Esophagus (tissue), 2 donors: ENCODE measurements around the gene USP49. TPM values are rescaled to one million over a fixed set of nuclear protein-coding genes. Genes with fewer than 3 reads are reported as not detected.
"Not testable (repeated sequence)": the region's sequence is repeated elsewhere in the genome, so short reads cannot be mapped to it uniquely, and the experiment has no call there.

Experiments
- H3K27ac ChIP-seq, 2 donors: one replicate each; pipeline ENCODE4 v1.5.1; 2013; ENCODE audit warnings: low read depth in 2 of 2, mild to moderate bottlenecking in 2 of 2, inconsistent platforms in 1 of 2, low read length in 1 of 2, moderate library complexity in 1 of 2
- H3K27me3 ChIP-seq, 2 donors: one replicate each; pipeline ENCODE4 v1.6.1; 2013; ENCODE audit warnings: low read length in 2 of 2, control low read depth in 1 of 2, mild to moderate bottlenecking in 1 of 2; ENCODE audit not compliant: insufficient read depth in 2 of 2, control insufficient read depth in 1 of 2
- H3K36me3 ChIP-seq, 2 donors: one replicate each; pipeline ENCODE4 v1.6.1; 2013; ENCODE audit warnings: low read length in 1 of 2; ENCODE audit not compliant: control insufficient read depth in 2 of 2, insufficient read depth in 2 of 2
- H3K4me1 ChIP-seq, 2 donors: one replicate each; pipeline ENCODE4 v1.6.1; 2013; ENCODE audit warnings: low read length in 1 of 2; ENCODE audit not compliant: control insufficient read depth in 2 of 2, insufficient read depth in 2 of 2
- H3K4me3 ChIP-seq, 2 donors: one replicate each; pipeline ENCODE4 v1.5.1; 2013; ENCODE audit warnings: low read length in 2 of 2, mild to moderate bottlenecking in 2 of 2, low read depth in 1 of 2, moderate library complexity in 1 of 2
- H3K9me3 ChIP-seq, 2 donors: one replicate each; pipeline ENCODE4 v1.6.1; 2013; ENCODE audit warnings: mild to moderate bottlenecking in 2 of 2, low read depth in 1 of 2, low read length in 1 of 2, moderate library complexity in 1 of 2; ENCODE audit not compliant: control insufficient read depth in 2 of 2, insufficient read depth in 1 of 2
- WGBS, 2 donors: extraction: QIAGEN DNeasy Blood & Tissue Kit; methylation state at CpG; one replicate each; pipeline ENCODE4 v1.1.7; 2013; 5-methylcytosine and 5-hydroxymethylcytosine counted together
- polyA plus RNA-seq, 2 donors: library from polyadenylated mRNA; stranded (reverse); fragments of 200-250 nt; gene quantifications; one replicate each; pipeline ENCODE4 v1.2.3, GENCODE V29; 2013
- donor health status: healthy with polysubstance abuse.
- donor health status: Bipolar disorder and iron deficiency.

Gene USP49
- polyA plus RNA-seq, 2 donors = 0.69 to 1.0 TPM

DNA sequence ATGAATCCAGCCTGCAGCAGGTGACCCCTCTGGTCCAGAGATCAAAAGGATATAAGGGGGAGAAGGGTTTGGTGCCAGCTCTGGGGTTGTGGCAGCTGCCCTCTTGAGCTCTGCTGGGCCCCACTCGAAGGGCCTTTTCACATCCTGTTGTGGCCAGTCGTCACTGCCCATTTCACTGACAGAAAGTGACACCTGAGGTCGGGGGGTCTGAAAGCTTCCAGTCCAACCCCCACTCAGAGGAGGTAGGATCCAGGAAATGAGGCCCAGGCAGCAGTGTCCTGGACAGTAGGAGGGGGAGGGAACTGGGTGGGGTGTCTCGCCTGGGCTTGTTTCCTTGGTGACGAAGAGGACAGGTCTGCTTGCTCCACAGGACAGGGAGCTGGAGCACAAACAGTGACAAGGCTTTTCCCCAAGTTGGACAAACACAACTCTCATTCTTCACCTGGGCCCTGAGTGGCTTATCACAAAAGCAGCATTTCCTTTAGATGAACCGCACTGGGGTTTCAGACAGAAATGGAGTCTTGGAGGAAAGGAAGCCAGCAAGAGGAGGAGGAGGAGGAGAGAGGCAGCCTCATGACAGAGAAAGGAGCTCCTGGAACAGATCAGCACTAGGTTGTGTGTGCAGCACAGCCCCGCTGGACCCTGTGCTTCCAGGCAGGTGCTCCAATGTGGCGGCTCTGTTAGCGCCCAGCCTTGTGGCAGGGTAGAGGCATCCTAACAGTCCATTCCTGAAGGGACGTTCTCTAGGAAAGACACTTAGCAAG, 126.4 kb downstream of the USP49 start:
- H3K27me3 ChIP-seq = no peaks in the 10 kb centered on the region
- no peak overlapping the region for H3K27ac ChIP-seq

GRCh38 chr6:41767112-41767833, 127.9 kb downstream of the USP49 start:
- 40 to 42% methylated on average over 12 of the region's 12 CpGs for WGBS, 2 donors
- H3K36me3 ChIP-seq = peaks cover 0 to 16% of the 10 kb centered on the region in 2 donors
- no peaks in the 10 kb centered on the region for H3K27me3 ChIP-seq
- peaks cover 0 to 4% of the 10 kb centered on the region in 2 donors for H3K4me1 ChIP-seq
- H3K4me3 ChIP-seq = no peak overlapping the region
- peak overlapping the region in 1 of 2 donors; percentile 47 for H3K27ac ChIP-seq
- no peaks in the 10 kb centered on the region for H3K9me3 ChIP-seq

More for the DNA sequence above, 126.4 kb downstream of the USP49 start:
- WGBS, 2 donors = 63 to 73% methylated on average over 10 of the region's 10 CpGs
- Histone ChIP-seq H3K4me1 (peaks cover 0 to 4% of the 10 kb centered on the region in 2 donors), H3K4me3 (no peak overlapping the region), H3K36me3 (peaks cover 0 to 22% of the 10 kb centered on the region in 2 donors), H3K9me3 (no peaks in the 10 kb centered on the region)

- not testable (repeated sequence) for H3K27ac ChIP-seq, H3K27me3 ChIP-seq, H3K4me1 ChIP-seq, H3K4me3 ChIP-seq, H3K9me3 ChIP-seq, H3K36me3 ChIP-seq
- WGBS, 2 donors = 91% methylated on average over 4 of the region's 4 CpGs
These were observed 129.0 kb downstream of the USP49 start for GRCh38 chr6:41766043-41766664.

- WGBS, 2 donors = 25 to 36% methylated on average over 2 of the region's 2 CpGs
- H3K27me3 ChIP-seq = no peaks in the 10 kb centered on the region
- no peaks in the 10 kb centered on the region for H3K36me3 ChIP-seq
- H3K27ac ChIP-seq = no peak overlapping the region
- no peak overlapping the region for H3K4me3 ChIP-seq
- H3K9me3 ChIP-seq = no peaks in the 10 kb centered on the region
- H3K4me1 ChIP-seq = peaks cover 0 to 4% of the 10 kb centered on the region in 2 donors
These were observed 131.7 kb downstream of the USP49 start for GRCh38 chr6:41763470-41763869.

DNA sequence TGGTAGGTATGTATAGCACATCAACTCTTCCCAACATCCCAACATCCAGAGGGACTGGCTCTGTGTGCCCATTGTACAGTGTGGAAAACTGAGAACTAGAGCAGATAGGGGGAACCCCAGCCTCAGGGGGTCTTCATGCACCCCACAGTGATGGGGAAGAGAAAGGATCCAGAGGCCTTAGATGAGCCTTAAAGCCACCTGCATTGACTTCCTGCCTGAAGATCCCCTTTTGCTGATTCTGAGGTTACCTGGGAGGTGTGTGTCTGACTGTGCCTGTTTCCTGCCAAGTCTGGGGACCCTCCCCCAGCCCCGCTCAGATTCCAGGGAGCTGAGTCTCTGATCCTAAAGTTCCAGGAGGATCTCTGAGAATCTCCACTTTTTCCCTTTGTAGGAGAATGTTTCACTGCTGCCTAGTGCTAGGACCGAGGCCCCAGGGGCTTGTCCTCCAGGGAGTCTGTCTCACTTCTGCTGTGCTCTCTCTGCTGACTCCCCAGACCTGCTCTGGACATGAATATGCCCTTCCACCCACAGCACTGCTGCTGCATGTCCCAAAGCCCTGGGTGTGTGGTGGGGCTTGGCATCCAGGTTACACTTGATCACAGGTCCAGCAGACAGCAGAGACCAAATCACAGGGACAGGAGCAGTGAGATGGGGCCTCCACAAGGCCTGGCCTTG, 135.1 kb downstream of the USP49 start:
- no peak overlapping the region for H3K4me3 ChIP-seq
- 70 to 85% methylated on average over 2 of the region's 2 CpGs for WGBS, 2 donors
- H3K36me3 ChIP-seq = no peaks in the 10 kb centered on the region
- H3K27ac ChIP-seq = no peak overlapping the region
- no peaks in the 10 kb centered on the region for H3K27me3 ChIP-seq
- H3K9me3 ChIP-seq = no peaks in the 10 kb centered on the region
- H3K4me1 ChIP-seq = no peaks in the 10 kb centered on the region

GRCh38 chr6:41759106-41759904, 135.9 kb downstream of the USP49 start:
- H3K9me3 ChIP-seq = no peaks in the 10 kb centered on the region
- WGBS, 2 donors = 85 to 90% methylated on average over 13 of the region's 13 CpGs
- H3K27me3 ChIP-seq = no peaks in the 10 kb centered on the region
- H3K4me3 ChIP-seq = no peak overlapping the region
- no peaks in the 10 kb centered on the region for H3K4me1 ChIP-seq
- no peaks in the 10 kb centered on the region for H3K36me3 ChIP-seq
- no peak overlapping the region for H3K27ac ChIP-seq

GRCh38 chr6:41758641-41759035, 136.5 kb downstream of the USP49 start:
- WGBS, 2 donors = 87 to 90% methylated on average over 6 of the region's 6 CpGs
- no peak overlapping the region for H3K4me3 ChIP-seq
- no peak overlapping the region for H3K27ac ChIP-seq
- H3K4me1 ChIP-seq = no peaks in the 10 kb centered on the region
- no peaks in the 10 kb centered on the region for H3K36me3 ChIP-seq
- H3K9me3 ChIP-seq = no peaks in the 10 kb centered on the region
- H3K27me3 ChIP-seq = no peaks in the 10 kb centered on the region

DNA sequence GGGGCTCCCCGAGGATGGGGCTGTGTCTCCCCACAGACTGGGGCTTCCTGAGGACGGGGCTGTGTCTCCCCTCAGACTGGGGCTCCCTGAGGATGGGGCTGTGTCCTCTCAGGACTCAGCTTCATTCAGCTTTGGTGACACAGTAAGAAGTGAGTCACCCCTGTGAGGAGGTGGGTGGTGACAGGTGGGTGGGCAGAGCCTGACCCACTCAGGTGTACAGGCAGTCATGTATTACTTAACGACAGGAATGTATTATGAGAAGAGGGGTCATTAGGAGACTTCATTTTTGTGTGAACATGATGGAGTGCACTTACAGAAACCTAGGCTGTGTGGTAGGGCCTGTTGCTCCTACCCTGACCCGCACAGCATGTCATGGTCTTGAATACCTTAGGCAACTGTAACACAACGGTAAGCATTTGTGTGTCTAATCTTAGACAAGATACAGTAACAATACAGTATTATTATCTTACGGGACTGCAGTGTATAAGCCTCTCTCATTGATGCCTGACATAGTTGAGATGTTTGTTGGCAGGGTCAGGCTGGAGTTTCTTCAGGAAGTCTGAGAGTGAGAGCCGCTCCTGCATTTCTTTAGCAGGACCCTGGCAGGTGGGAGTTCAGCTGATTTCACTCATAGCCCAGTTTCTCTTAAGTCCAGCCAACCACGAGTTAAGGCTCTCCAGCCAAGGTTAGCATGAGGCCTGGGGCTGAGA, 137.1 kb downstream of the USP49 start:
- H3K4me1 ChIP-seq = no peaks in the 10 kb centered on the region
- no peaks in the 10 kb centered on the region for H3K36me3 ChIP-seq
- H3K4me3 ChIP-seq = no peak overlapping the region
- H3K9me3 ChIP-seq = no peaks in the 10 kb centered on the region
- no peak overlapping the region for H3K27ac ChIP-seq
- WGBS, 2 donors = 69 to 76% methylated on average over 8 of the region's 8 CpGs
- no peaks in the 10 kb centered on the region for H3K27me3 ChIP-seq
